Activated CD4-positive, alpha-beta T cell treated with anti-CD3 and anti-CD28 coated beads, Interleukin-2, amount 50 U/mL, for 4 hours (primary cell): ENCODE data around the gene PLCL2.
"Not testable (repeated sequence)": the region's sequence is repeated elsewhere in the genome, so short reads cannot be mapped to it uniquely, and the experiment has no call there.

ENCODE experiments used
- DNase-seq, 2 experiments: peaks; one replicate each; pipeline ENCODE4 v3.0.0-alpha.2; 2020

The PLCL2 gene

GRCh38 chr3:17079933-17080332, 195.2 kb downstream of the PLCL2 start:
- no peak for DNase-seq

DNA sequence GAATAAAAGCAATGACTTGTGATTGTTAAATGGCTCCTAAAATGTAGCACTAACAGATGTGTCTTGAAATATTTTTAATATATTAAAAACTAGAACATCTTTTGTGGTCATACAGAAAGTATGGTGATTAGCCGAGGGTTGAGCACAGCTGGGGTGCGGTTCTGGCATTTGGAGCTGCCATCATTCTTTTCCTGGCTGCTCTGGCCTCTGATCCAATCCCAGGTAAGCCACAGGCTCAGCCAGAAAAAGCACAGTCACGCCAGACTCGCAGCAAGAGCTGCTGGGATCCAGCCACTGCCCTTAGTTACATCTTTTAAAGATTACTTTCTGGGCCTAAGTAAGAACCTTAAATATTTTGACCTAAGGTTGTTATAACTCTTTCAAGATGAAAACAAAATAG, 196.8 kb downstream of the PLCL2 start:
- DNase-seq: no peak

- DNase-seq: no peak
These were observed 202.8 kb downstream of the PLCL2 start for GRCh38 chr3:17087509-17087908.

- DNase-seq: no peak
These were observed 203.3 kb downstream of the PLCL2 start for GRCh38 chr3:17088017-17088416.

DNA sequence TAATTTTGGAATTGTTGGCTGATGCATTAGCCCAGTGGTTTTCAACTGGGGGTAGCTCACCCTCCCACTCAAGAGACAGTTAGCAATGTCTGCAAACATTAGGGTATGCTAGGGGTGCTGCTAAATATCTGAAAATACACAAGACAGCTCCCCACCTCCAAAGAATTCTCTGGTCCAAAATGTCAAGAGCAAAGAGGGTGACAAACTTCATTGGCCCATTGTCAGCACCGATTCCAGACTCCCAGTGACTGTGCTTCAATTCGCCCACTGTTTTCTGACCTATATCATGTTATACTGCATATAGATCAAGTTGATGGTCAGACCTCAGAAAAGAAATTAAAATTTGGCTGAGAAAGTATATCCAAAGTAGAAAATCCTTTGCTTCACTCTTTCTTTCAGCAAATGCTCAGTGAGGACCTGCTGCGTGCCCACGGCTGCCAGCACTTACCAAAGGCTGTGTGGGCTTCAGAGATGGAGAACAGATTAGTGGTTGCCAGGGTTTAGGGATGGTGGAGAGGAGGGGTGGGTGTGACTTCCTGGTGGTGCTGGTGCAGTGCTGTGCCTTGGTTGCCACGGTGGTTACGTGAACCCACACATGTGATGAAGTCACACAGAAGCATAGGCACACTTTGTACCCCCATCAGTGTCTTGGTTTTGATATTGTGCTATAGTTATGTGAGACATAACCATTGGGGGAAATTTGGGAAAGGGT, 204.0 kb downstream of the PLCL2 start:
- DNase-seq: peak; percentile 8 to 9

DNA sequence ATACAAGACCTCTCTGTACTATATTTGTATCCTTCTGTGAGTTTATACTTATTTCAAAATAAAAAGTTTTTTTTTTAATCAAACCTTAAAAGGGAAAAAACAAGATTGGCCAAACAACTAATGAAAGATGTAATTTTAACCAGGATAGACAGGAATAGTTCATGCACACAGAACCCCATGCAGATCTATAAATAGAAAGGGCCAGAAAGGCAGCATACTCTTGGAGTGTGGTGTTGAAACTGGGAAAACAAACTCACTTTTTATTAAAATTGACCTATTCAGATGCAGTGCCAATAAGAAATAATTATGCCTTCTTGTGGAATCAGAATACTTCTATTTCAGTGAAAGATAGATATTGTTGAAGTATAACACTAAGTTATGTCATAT, 204.6 kb downstream of the PLCL2 start:
- DNase-seq: no peak

DNA sequence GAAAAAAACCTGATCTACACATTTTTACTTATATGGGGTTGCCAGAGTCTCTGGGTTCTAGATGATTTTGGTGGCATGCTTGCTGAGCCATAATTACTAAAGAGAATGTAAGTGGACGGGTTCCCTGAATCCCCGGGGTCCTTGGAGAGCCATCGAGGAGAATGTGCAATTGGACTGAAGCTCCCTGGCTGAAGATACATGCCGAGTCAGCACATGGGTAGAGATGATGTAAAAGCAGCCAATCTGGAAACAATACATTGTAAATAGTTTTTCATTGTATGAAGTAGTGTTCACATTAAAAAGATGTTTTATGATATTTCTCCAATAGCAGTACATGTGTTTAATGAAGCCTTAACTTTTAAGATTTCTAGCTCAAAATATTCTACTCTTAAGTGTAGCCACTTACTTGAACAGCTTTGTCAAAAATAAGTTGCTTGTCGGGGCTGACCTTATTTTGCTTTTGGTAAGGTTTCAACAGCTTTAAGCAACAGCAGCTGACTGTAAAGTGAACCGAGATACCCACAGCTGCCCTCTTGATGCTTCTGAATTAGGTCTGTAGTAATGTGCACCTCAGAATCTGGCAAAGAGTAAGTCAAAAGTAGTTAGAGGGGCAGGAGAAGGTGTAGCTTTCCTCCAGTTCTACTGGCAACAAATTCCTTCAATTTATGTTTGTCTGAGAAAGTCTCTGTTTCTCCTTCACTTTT, 205.7 kb downstream of the PLCL2 start:
- no peak for DNase-seq

- DNase-seq: no peak
These were observed 207.3 kb downstream of the PLCL2 start for GRCh38 chr3:17091910-17092582.

- DNase-seq: no peak
These were observed 207.8 kb downstream of the PLCL2 start for GRCh38 chr3:17092583-17092933.

DNA sequence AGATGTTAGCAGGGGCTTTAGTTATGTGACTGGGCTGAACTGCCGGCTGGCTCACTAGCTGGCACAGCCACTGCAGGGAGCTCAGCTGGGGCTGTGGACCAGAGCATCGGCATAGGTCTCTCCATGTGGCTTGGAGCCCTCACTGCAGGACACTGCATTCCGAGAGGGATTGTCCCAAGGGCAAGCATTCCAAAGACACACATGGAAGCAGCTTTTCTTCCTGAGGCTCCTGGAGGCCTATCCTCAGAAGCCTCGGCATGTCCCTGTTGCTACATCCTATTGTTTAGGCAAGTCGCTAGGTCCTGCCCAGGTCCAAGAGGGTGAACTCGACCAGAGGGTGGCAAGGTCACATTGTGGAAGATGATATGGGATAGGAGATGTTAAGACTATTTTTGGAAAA, 209.8 kb downstream of the PLCL2 start:
- DNase-seq: no peak

- DNase-seq: no peak
These were observed 218.8 kb downstream of the PLCL2 start for GRCh38 chr3:17103579-17103978.

GRCh38 chr3:17106801-17107200, 222.0 kb downstream of the PLCL2 start:
- not testable (repeated sequence) for DNase-seq

DNA sequence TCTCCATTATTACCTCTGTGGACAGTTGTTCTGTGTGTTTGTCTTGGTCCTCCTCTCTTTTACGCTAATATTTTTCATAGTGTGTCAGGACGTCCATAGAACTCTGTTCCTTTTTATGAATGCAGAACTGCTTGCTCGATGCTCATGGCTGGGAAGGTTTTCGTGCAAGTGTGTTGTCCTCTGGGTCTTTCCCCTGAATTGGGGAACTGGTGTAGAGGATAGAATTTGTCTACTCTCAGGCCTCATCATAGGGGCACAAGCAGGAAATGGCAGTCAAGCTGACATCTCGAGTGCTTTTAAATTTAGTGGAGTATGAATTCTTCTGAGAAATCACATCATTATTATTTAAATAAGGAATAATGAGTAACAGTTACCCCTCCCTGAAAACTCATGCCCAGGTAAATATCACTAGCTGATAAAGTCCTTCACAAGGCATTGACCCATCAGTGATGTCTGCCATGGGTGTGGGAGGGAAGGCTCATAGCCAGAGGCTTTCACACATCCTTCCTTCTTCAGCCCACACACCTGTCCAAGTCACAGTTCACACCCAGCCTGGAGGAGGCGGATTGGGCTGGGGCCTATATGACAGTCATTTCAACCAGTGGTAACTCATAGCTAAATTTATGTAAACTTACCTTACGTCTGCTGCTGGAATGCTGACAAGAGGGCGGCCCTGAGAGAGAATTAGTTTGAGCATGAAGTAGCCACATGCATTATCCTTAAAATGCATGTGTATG, 226.1 kb downstream of the PLCL2 start:
- no peak for DNase-seq

DNA sequence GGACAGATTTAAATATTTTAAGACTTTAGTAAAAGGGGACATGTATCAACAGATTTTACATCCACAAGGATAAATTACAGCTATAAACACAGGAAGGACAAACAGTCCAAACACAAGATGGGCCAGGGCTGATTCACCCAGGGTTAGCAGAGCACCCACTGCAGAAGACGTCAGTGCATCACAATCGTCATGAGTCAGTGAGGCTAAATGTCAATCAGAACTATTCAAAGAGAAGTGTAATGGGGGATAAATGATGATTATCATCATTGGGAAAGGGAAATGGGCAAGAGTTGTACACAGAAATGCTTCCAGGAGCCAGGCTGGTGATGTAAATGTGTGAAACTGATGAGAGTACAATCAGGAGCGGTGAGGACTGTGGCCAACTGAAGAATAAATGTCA, 226.8 kb downstream of the PLCL2 start:
- DNase-seq: no peak

DNA sequence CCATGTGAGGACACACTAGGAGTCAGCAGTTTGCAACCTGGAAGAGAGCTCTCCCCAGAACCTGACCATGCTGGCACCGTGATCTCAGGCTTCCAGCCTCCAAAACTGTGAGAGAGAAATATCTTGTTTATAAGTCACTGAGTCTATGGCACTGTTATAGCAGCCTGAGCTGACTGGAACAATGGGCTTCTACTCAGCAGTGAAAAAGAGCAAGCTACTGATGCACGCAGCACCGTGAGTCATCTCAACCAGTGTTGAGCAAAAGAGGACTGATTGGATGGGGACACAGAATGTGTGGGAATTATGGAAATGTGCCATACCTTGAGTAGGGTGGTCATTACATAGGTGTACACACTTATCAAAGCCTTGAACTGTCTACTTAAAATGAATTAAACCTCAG, 230.4 kb downstream of the PLCL2 start:
- no peak for DNase-seq

DNA sequence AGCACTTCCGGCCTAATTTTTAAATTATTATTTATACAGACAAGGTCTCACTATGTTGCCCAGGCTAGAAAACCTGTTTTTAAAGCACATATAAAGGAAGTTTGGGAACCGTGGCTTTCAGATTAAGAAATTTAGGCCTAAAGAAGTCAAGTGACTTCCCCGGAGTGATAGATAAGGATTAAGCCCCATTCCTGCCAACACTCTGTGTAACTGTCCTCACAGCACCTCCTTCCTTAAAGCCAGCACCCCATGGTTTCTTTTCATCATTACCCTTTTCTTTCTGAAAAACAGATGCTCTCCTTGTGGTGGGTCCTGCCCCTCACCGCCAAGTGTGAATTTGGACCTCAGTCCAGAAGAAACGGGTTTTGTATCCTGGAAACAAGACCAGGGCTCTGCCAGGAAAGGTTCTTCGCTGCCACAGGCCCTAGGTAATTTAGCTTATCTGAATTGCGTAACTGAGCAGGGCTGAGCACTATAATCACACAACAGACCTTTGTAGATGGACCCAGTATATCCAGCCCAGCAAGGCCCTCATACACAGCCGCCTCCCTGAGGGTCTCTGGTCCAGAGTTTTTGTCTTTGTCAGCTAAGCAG, 231.3 kb downstream of the PLCL2 start:
- no peak for DNase-seq

DNA sequence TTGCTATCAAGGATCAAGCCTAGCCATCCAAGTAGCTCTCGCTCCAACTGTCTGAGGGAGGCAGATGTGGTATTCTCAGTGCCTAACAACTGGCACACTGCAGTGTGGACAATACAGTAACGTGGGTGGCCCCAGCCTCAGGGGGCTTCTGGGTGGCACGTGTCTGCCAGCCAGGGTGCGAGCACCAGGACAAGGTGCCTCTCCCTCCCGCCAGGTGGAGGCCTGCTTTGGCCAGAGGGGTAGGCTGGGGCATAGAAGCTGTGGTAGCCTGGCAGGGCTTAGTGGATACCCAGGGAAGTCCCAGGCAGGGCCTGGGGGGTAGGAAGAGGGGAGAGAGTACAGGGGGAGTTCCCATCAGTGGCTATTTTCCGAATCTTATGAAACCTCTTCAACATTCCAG, 234.0 kb downstream of the PLCL2 start:
- DNase-seq: no peak

DNA sequence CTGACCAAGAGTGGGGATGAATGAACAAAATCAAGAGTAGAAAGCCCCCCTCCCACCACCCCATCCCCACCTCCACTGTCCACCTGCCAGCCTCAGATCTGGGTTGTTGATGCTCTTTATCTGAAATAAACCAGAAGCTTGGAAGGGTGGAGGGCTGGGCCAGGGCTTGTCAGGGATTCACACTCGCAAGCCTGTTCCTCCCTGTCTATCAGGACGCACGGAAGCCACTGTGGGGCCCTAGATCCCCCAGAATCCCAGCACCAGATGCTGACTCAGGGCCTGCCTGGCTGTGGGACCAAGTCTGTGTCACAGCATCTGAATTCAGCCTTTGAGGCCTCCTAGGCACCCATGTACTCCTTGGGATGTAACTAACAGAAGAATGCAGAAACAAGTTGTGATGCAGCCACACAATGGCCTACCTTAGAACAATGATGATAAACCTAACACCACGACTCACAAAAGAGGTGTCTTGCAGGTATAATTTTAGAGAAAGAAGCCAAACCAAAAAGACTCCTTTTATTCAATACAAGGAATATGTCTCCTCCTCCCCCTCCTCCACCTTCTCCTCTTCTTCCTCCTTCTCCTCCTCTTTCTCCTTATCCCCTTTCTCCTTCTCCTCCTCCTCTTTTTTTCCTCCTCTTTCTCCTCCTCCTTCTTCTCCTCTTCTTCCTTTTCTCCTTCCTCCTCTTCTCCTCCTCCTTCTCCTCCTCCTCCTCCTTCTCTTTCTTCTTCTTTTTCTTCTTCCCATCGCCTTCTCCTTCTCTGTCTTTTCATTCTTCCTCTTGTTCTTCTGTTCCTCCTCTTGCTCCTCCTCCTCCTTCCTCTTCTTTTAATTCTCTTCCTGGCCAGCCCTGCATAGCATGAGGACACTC, 234.7 kb downstream of the PLCL2 start:
- no peak for DNase-seq

GRCh38 chr3:17120115-17120514, 235.4 kb downstream of the PLCL2 start:
- DNase-seq: no peak

- DNase-seq: no peak
These were observed 236.6 kb downstream of the PLCL2 start for GRCh38 chr3:17121336-17121735.

DNA sequence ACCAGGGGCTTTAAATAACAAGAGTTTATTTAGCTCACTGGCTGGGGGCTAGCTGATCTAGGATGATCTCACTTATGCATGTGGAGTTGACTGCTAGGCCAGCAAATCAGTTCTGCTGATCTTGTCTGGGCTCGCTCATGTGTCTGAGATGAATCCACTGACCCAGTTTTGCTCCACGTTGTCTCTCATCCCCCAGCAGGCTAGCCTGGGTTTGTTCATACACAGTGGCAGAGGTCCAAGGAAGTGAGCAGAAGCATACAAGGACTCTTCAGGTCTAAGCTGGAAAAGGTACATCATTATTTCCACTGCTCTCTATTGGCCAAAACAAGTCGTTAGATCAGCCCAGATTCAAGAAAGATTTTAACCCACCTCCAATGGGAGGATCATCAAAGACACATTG, 238.0 kb downstream of the PLCL2 start:
- no peak for DNase-seq
